SK-N-MC (cell line): ENCODE measurements around the gene IMMP2L.
"Not testable (repeated sequence)": the region's sequence is repeated elsewhere in the genome, so short reads cannot be mapped to it uniquely, and the experiment has no call there.

ENCODE experiments used
- EZH2 ChIP-seq: fragments of 200-600 bp; sonication (generic); IDR thresholded peaks from one replicate; pipeline ENCODE4 v1.6.1; 2017; ENCODE audit warnings: antibody characterized with exemption
- FOXP2 ChIP-seq: optimal IDR thresholded peaks from 2 replicates; pipeline ENCODE3; 2011; ENCODE audit warnings: mild to moderate bottlenecking, moderate library complexity; ENCODE audit not compliant: insufficient read depth; ENCODE audit errors: extremely low read length, control extremely low read depth
- POLR2AphosphoS5 ChIP-seq: IDR thresholded peaks from 2 replicates; pipeline ENCODE4 v1.6.1; 2012; ENCODE audit warnings: mild to moderate bottlenecking, low read depth, low read length, borderline replicate concordance

- TF ChIP-seq POLR2AphosphoS5, FOXP2, EZH2: not testable (repeated sequence)
Measured at GRCh38 chr7:111323670-111324069, 238.6 kb downstream of the IMMP2L start.
